ENCODE data around the gene MAGI2. TPM values are rescaled to one million over a fixed set of nuclear protein-coding genes. Genes with fewer than 3 reads are reported as not detected.

The MAGI2 gene
- total RNA-seq, 2 experiments from 2014 or later, result 0.03 to 0.17 TPM

- no peaks in the 10 kb centered on the region for H3K36me3 ChIP-seq (ENCODE audit: insufficient read depth, low read length)
- intact Hi-C loops (cut with micrococcal nuclease; ENCODE audit: unreplicated experiment), result no loop called here
- no peak for DNase-seq (ENCODE audit: low spot score)
- no peak overlapping the region for H3K4me2 ChIP-seq (ENCODE audit: low read length)
- no peak overlapping the region for H3K27ac ChIP-seq (ENCODE audit: low read depth, low read length, poor library complexity, severe bottlenecking)
- no peaks in the 10 kb centered on the region for H4K20me1 ChIP-seq (ENCODE audit: insufficient read depth, low read length)
- no peaks in the 10 kb centered on the region for H3K4me1 ChIP-seq (ENCODE audit: insufficient read depth, low read length, poor library complexity, severe bottlenecking)
- no peaks in the 10 kb centered on the region for H3K9me3 ChIP-seq (ENCODE audit: low read length)
- H3K79me2 ChIP-seq (ENCODE audit: insufficient read depth, low read depth, low read length), result no peaks in the 10 kb centered on the region
- no peak overlapping the region for H3K4me3 ChIP-seq (ENCODE audit: low read depth, low read length, poor library complexity, severe bottlenecking)
- H3K9me2 ChIP-seq (ENCODE audit: insufficient read depth, low read length), result no peaks in the 10 kb centered on the region
- CTCF ChIA-PET (ENCODE audit: unreplicated experiment), result no interaction called here
- POLR2A ChIA-PET, result no interaction called here
- TF ChIP-seq CTCF (conservative IDR thresholded peaks at IDR 0.05; ENCODE audit: low read length), result no peak
- TF ChIP-seq EZH2phosphoT487 (IDR thresholded peaks at IDR 0.05; ENCODE audit: borderline replicate concordance, low read depth, low read length), result no peak
- no peak overlapping the region for H2AFZ ChIP-seq (ENCODE audit: low read length)
- BruUV-seq (replicated peaks), result no TSS peak
These were observed 93.6 kb downstream of the MAGI2 start for GRCh38 chr7:79359827-79360226.

- H3K4me2 ChIP-seq (ENCODE audit: low read length), result no peak overlapping the region
- no peaks in the 10 kb centered on the region for H3K36me3 ChIP-seq (ENCODE audit: insufficient read depth, low read length)
- ChIA-PET CTCF (ENCODE audit: unreplicated experiment) (no interaction called here), POLR2A (interaction anchor here (1.1 kb wide), 1 partner anchor 15 kb away, joined by 4 read pairs; no protein-coding TSS in a partner anchor)
- no peak for TF ChIP-seq EZH2phosphoT487 (IDR thresholded peaks at IDR 0.05; ENCODE audit: borderline replicate concordance, low read depth, low read length)
- no peak for TF ChIP-seq CTCF (conservative IDR thresholded peaks at IDR 0.05; ENCODE audit: low read length)
- no peaks in the 10 kb centered on the region for H3K9me2 ChIP-seq (ENCODE audit: insufficient read depth, low read length)
- H3K79me2 ChIP-seq (ENCODE audit: insufficient read depth, low read depth, low read length), result no peaks in the 10 kb centered on the region
- H3K4me1 ChIP-seq (ENCODE audit: insufficient read depth, low read length, poor library complexity, severe bottlenecking), result no peaks in the 10 kb centered on the region
- no TSS peak for BruUV-seq (replicated peaks)
- no peak overlapping the region for H3K27ac ChIP-seq (ENCODE audit: low read depth, low read length, poor library complexity, severe bottlenecking)
- intact Hi-C loops (cut with micrococcal nuclease; ENCODE audit: unreplicated experiment), result no loop called here
- no peak overlapping the region for H2AFZ ChIP-seq (ENCODE audit: low read length)
- DNase-seq (ENCODE audit: low spot score), result no peak
- no peaks in the 10 kb centered on the region for H3K9me3 ChIP-seq (ENCODE audit: low read length)
- H4K20me1 ChIP-seq (ENCODE audit: insufficient read depth, low read length), result no peaks in the 10 kb centered on the region
- no peak overlapping the region for H3K4me3 ChIP-seq (ENCODE audit: low read depth, low read length, poor library complexity, severe bottlenecking)
These were observed 96.4 kb downstream of the MAGI2 start for GRCh38 chr7:79357101-79357500.

- Histone ChIP-seq H3K4me3 (ENCODE audit: low read depth, low read length, poor library complexity, severe bottlenecking) (no peak overlapping the region), H3K4me2 (ENCODE audit: low read length) (no peak overlapping the region), H2AFZ (ENCODE audit: low read length) (no peak overlapping the region), H4K20me1 (ENCODE audit: insufficient read depth, low read length) (no peaks in the 10 kb centered on the region), H3K79me2 (ENCODE audit: insufficient read depth, low read depth, low read length) (no peaks in the 10 kb centered on the region), H3K4me1 (ENCODE audit: insufficient read depth, low read length, poor library complexity, severe bottlenecking) (no peaks in the 10 kb centered on the region), H3K9me2 (ENCODE audit: insufficient read depth, low read length) (no peaks in the 10 kb centered on the region), H3K36me3 (ENCODE audit: insufficient read depth, low read length) (no peaks in the 10 kb centered on the region), H3K9me3 (ENCODE audit: low read length) (no peaks in the 10 kb centered on the region), H3K27ac (ENCODE audit: low read depth, low read length, poor library complexity, severe bottlenecking) (no peak overlapping the region)
- no peak for TF ChIP-seq CTCF (conservative IDR thresholded peaks at IDR 0.05; ENCODE audit: low read length)
- ChIA-PET CTCF (ENCODE audit: unreplicated experiment) (no interaction called here), POLR2A (no interaction called here)
- DNase-seq (ENCODE audit: low spot score), result no peak
- no TSS peak for BruUV-seq (replicated peaks)
- intact Hi-C loops (cut with micrococcal nuclease; ENCODE audit: unreplicated experiment), result no loop called here
These were observed 99.6 kb downstream of the MAGI2 start for GRCh38 chr7:79353720-79354468.
